Muscle of leg (tissue), 11 donors: ENCODE results near the gene RCOR1. TPM values are rescaled to one million over a fixed set of nuclear protein-coding genes. Genes with fewer than 3 reads are reported as not detected.

Experiments
- DNase-seq: peaks from one replicate; pipeline ENCODE4 v3.0.0; 2013
- H3K27ac ChIP-seq: one replicate; pipeline ENCODE4 v1.5.1; 2013; ENCODE audit warnings: mild to moderate bottlenecking, low read length, control low read depth
- H3K27me3 ChIP-seq: one replicate; pipeline ENCODE4 v1.6.1; 2013; ENCODE audit warnings: low read length; ENCODE audit not compliant: control insufficient read depth, insufficient read depth
- H3K36me3 ChIP-seq: one replicate; pipeline ENCODE4 v1.6.1; 2013; ENCODE audit warnings: low read length; ENCODE audit not compliant: control insufficient read depth, insufficient read depth
- H3K4me1 ChIP-seq: one replicate; pipeline ENCODE4 v1.6.1; 2013; ENCODE audit warnings: low read length; ENCODE audit not compliant: control insufficient read depth, insufficient read depth
- H3K4me3 ChIP-seq: one replicate; pipeline ENCODE4 v1.5.1; 2013; ENCODE audit warnings: low read length, control low read depth
- H3K9me3 ChIP-seq: replicated peaks from 2 replicates; pipeline ENCODE4 v1.6.1; 2013; ENCODE audit warnings: low read depth, low read length; ENCODE audit not compliant: control insufficient read depth
- WGBS: methylation state at CpG from one replicate; pipeline ENCODE4 v1.1.5; 2013; ENCODE audit warnings: missing lambda C conversion rate; ENCODE audit not compliant: insufficient coverage; 5-methylcytosine and 5-hydroxymethylcytosine counted together
- polyA plus RNA-seq, 8 donors: library from polyadenylated mRNA; unstranded; fragments of 120-200 nt; gene quantifications; one replicate each; pipeline versions ENCODE4 v1.2.1 to v1.2.3, GENCODE V29; 2013; ENCODE audit warnings: inconsistent platforms in 1 of 8, low replicate concordance in 1 of 8; ENCODE audit not compliant: insufficient read length in 8 of 8, insufficient read depth in 1 of 8
- total RNA-seq: library from RNA; stranded (reverse); fragments of 120-200 nt; gene quantifications from one replicate; pipeline ENCODE4 v1.2.4, GENCODE V29; 2013

RCOR1 gene
- total and polyA plus RNA-seq, 9 donors: 16.2 to 38.7 (median 29.4) TPM

GRCh38 chr14:102770147-102771123 is 178.0 kb downstream of the RCOR1 start:
- H3K27me3 ChIP-seq: no peaks in the 10 kb centered on the region
- H3K4me1 ChIP-seq: peaks cover 2% of the 10 kb centered on the region
- no peak for DNase-seq
- no peak overlapping the region for H3K27ac ChIP-seq
- no peaks in the 10 kb centered on the region for H3K9me3 ChIP-seq
- 60% methylated on average over 23 of the region's 32 CpGs for WGBS
- H3K4me3 ChIP-seq: no peak overlapping the region
- no peaks in the 10 kb centered on the region for H3K36me3 ChIP-seq

- Histone ChIP-seq H3K36me3 (no peaks in the 10 kb centered on the region), H3K9me3 (no peaks in the 10 kb centered on the region), H3K27me3 (no peaks in the 10 kb centered on the region), H3K4me1 (peaks cover 2% of the 10 kb centered on the region), H3K4me3 (no peak overlapping the region), H3K27ac (no peak overlapping the region)
- DNase-seq: no peak
- WGBS: 77% methylated on average over 4 of the region's 9 CpGs
Measured at GRCh38 chr14:102771144-102771543, 178.7 kb downstream of the RCOR1 start.

- no peaks in the 10 kb centered on the region for H3K36me3 ChIP-seq
- WGBS: 69% methylated on average over 18 of the region's 22 CpGs
- no peak overlapping the region for H3K4me3 ChIP-seq
- no peak overlapping the region for H3K27ac ChIP-seq
- DNase-seq: no peak
- no peaks in the 10 kb centered on the region for H3K27me3 ChIP-seq
- H3K4me1 ChIP-seq: peaks cover 2% of the 10 kb centered on the region
- H3K9me3 ChIP-seq: no peaks in the 10 kb centered on the region
Measured at GRCh38 chr14:102772781-102773570, 180.5 kb downstream of the RCOR1 start.

GRCh38 chr14:102774391-102775153 is 182.1 kb downstream of the RCOR1 start:
- Histone ChIP-seq H3K4me1 (peaks cover 10% of the 10 kb centered on the region), H3K27ac (no peak overlapping the region), H3K9me3 (no peaks in the 10 kb centered on the region), H3K27me3 (no peaks in the 10 kb centered on the region), H3K4me3 (no peak overlapping the region), H3K36me3 (no peaks in the 10 kb centered on the region)
- peak; percentile 89 for DNase-seq
- WGBS: no CpG with 5 or more reads among the region's 10 CpGs

GRCh38 chr14:102775855-102776760 is 183.7 kb downstream of the RCOR1 start:
- 86% methylated on average over 13 of the region's 22 CpGs for WGBS
- Histone ChIP-seq H3K36me3 (no peaks in the 10 kb centered on the region), H3K27me3 (no peaks in the 10 kb centered on the region), H3K27ac (peak overlapping the region; percentile 59), H3K4me3 (no peak overlapping the region), H3K4me1 (peaks cover 14% of the 10 kb centered on the region), H3K9me3 (no peaks in the 10 kb centered on the region)
- peak; percentile 45 for DNase-seq

- WGBS: 11% methylated on average over 137 of the region's 163 CpGs
- peak; percentile 84 for DNase-seq
- H3K4me1 ChIP-seq: peaks cover 14% of the 10 kb centered on the region
- H3K27me3 ChIP-seq: no peaks in the 10 kb centered on the region
- H3K36me3 ChIP-seq: no peaks in the 10 kb centered on the region
- H3K4me3 ChIP-seq: peak within 1 kb of the TSS; percentile 43
- H3K9me3 ChIP-seq: no peaks in the 10 kb centered on the region
- H3K27ac ChIP-seq: peak within 1 kb of the TSS; percentile 59
Measured at GRCh38 chr14:102776761-102777710, 184.6 kb downstream of the RCOR1 start, which contains the start of gene TRAF3. Gene TRAF3 (plus strand): TSS chr14:102777449. CDS start chr14:102870202, 92,753 bp downstream.

- no peaks in the 10 kb centered on the region for H3K9me3 ChIP-seq
- H3K36me3 ChIP-seq: no peaks in the 10 kb centered on the region
- peak; percentile 42 for DNase-seq
- no peaks in the 10 kb centered on the region for H3K27me3 ChIP-seq
- H3K27ac ChIP-seq: peak overlapping the region; percentile 11
- peaks cover 14% of the 10 kb centered on the region for H3K4me1 ChIP-seq
- H3K4me3 ChIP-seq: peak overlapping the region; percentile 43
- WGBS: under 1% methylated on average over 95 of the region's 98 CpGs
Measured at GRCh38 chr14:102777711-102778337, 185.4 kb downstream of the RCOR1 start.

- Histone ChIP-seq H3K27ac (peak overlapping the region; percentile 11), H3K27me3 (no peaks in the 10 kb centered on the region), H3K4me1 (peaks cover 14% of the 10 kb centered on the region), H3K36me3 (no peaks in the 10 kb centered on the region), H3K4me3 (peak overlapping the region; percentile 43), H3K9me3 (no peaks in the 10 kb centered on the region)
- DNase-seq: peak; percentile 67
- WGBS: 11% methylated on average over 19 of the region's 29 CpGs
Measured at GRCh38 chr14:102778338-102779083, 186.1 kb downstream of the RCOR1 start.
